H7 (cell line): ENCODE results near the gene FGF8. TPM values are rescaled to one million over a fixed set of nuclear protein-coding genes. Genes with fewer than 3 reads are reported as not detected.
A peak's percentile ranks its signal among the peaks of the same experiment; 100 is the strongest.

Experiments used
- DNase-seq: peaks from one replicate; pipeline ENCODE4 v3.0.0; 2012
- H3K27me3 ChIP-seq: 2 replicates; pipeline ENCODE4 v1.6.0; 2011; ENCODE audit warnings: mild to moderate bottlenecking, low read length; ENCODE audit not compliant: control insufficient read depth, insufficient read depth
- H3K36me3 ChIP-seq: replicated peaks from 2 replicates; pipeline ENCODE4 v1.5.1; 2011; ENCODE audit warnings: low read length; ENCODE audit not compliant: control insufficient read depth, insufficient read depth
- H3K4me3 ChIP-seq: 2 replicates; pipeline ENCODE4 v1.5.1; 2011; ENCODE audit warnings: low read depth, mild to moderate bottlenecking, control low read depth, low read length, moderate library complexity; ENCODE audit not compliant: insufficient read depth
- total RNA-seq: library from RNA; depleted of rRNA; stranded (reverse); fragments of >200 nt; shearing (Covaris generic); gene quantifications from 2 replicates; pipeline ENCODE4 v1.2.3, GENCODE V29; 2014; rRNA removed

FGF8 gene
- total RNA-seq: 43.0 and 59.8 TPM in 2 replicates

GRCh38 chr10:101775273-101776160 lies at the start of gene FGF8:
FGF8 (minus strand) TSS chr10:101776114; CDS start chr10:101775900, 214 bp downstream.
- peak within 1 kb of the TSS; percentile 50 for H3K4me3 ChIP-seq
- peaks cover 49% of the 10 kb centered on the region for H3K27me3 ChIP-seq
- no peaks in the 10 kb centered on the region for H3K36me3 ChIP-seq
- DNase-seq: peak; percentile 80

DNA sequence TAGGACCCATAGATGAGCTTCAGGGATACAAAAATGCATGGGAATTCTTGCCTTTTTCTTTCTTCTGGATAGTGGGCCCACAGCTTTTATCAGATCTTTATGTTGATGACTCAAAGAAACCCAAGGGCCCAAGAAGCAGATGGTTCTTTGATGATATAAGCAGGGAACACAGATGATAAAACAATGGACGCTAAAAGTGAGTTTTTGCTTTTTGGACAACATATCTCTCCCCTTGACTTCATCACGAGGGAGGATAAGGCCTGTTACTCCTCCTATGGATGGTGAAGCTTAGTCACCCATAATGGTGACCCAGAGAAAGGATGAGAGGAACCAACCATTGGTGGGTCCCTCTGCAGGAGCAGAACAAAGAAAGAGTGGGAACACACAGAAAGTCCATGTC lies 48.8 kb upstream of the FGF8 start:
- H3K27me3 ChIP-seq: no peaks in the 10 kb centered on the region; the same call in 1 of the 2 replicates
- DNase-seq: no peak
- no peak overlapping the region for H3K4me3 ChIP-seq
- no peaks in the 10 kb centered on the region for H3K36me3 ChIP-seq

DNA sequence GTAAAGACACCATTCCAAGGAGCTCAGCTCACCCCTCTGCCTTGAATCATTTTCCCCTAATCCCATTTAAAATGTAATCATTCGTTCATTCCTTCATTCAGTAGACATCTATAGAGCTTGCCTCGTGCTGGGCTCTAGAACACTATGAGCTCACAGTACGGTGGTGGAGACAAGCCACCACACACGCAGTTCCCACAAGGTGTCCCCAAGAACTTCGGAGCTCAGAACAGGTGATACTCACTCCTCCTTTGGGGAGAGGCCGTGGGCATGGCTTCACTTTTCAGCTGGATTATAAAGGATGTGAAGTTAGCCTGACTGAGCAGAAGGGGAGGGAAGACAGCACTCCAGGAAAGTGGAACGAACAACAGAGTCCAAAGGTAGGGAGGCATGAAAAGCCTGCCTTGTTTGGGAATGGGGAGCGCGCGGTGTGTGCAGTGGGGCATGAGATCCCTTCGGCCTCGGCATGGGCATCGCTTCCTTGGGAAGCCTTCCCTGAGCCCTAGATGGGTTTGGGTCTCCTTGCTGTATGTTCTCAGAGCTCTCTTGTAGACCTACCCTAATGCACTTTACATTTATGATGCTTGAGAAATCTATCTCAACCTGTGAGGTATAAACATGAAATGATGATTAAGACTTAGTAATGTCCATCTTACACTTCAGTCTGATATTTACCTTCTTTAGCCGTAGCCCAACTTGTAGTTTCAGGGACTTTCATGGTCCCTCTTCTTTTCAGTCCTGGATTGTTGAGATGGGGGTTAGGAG lies 43.1 kb upstream of the FGF8 start:
- no peaks in the 10 kb centered on the region for H3K36me3 ChIP-seq
- peak; percentile 63 for DNase-seq
- H3K4me3 ChIP-seq: peak overlapping the region; percentile 44
- no peaks in the 10 kb centered on the region for H3K27me3 ChIP-seq

- no peaks in the 10 kb centered on the region for H3K36me3 ChIP-seq
- no peaks in the 10 kb centered on the region for H3K27me3 ChIP-seq
- DNase-seq: peak; percentile 97
- H3K4me3 ChIP-seq: peak within 1 kb of the TSS; percentile 100
Measured at GRCh38 chr10:101818119-101818871, 42.4 kb upstream of the FGF8 start, which contains the start of gene OGA. OGA (minus strand) TSS chr10:101818444; CDS start chr10:101818022, 422 bp downstream.

GRCh38 chr10:101817337-101818118 lies 41.6 kb upstream of the FGF8 start:
- peak; percentile 74 for DNase-seq
- peak overlapping the region; percentile 100 for H3K4me3 ChIP-seq
- no peaks in the 10 kb centered on the region for H3K36me3 ChIP-seq
- H3K27me3 ChIP-seq: no peaks in the 10 kb centered on the region

DNA sequence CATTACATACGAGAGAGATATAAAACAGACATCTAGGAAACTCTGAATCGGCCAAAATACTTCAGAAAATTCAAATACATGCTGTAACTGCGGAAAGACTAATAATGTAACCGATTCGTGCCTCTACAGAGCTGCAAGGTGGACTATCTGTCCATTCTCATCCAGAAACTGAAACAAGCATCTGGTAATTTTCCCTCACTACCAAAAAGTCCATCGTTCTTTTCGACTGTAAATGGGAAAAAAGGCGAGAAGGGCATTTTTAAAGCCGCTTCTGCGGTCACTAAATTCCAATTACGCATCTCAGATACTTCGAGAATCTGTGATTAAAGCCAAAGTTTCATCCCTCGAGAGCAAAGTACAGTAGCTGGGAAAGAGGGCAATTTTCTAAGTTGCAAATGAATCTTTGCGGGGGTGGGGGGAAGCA lies 41.0 kb upstream of the FGF8 start:
- Histone ChIP-seq H3K4me3 (peak overlapping the region; percentile 100), H3K36me3 (no peaks in the 10 kb centered on the region), H3K27me3 (no peaks in the 10 kb centered on the region)
- DNase-seq: no peak

DNA sequence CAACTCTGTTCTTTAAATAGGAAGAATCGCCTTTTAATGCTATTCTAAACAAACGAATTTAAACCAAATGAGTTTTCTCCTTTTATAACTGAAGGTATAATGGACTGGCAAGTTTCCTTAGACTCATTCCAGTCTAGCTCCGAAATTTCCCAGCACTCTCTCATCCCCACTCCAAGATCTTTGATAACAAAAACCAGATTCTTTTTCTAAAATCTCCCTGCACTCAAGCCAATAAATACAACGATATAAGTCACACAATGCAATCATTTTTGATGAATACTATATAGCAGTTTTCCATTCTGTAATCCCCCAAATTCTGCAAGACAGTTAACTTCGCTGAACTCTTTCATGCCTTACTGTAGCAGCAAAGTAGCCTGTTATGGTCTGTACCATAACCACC lies 40.5 kb upstream of the FGF8 start:
- H3K36me3 ChIP-seq: no peaks in the 10 kb centered on the region; the same call in 1 of the 2 replicates
- no peaks in the 10 kb centered on the region for H3K27me3 ChIP-seq
- no peak for DNase-seq
- peak overlapping the region; percentile 100 for H3K4me3 ChIP-seq

- no peaks in the 10 kb centered on the region; the same call in 1 of the 2 replicates for H3K36me3 ChIP-seq
- DNase-seq: no peak
- H3K4me3 ChIP-seq: no peak overlapping the region; the same call in 1 of the 2 replicates
- no peaks in the 10 kb centered on the region for H3K27me3 ChIP-seq
Measured at GRCh38 chr10:101814466-101815071, 38.7 kb upstream of the FGF8 start.

- H3K36me3 ChIP-seq: peaks cover 2% of the 10 kb centered on the region
- no peaks in the 10 kb centered on the region for H3K27me3 ChIP-seq
- DNase-seq: no peak
- H3K4me3 ChIP-seq: no peak overlapping the region
Measured at GRCh38 chr10:101812606-101813005, 36.7 kb upstream of the FGF8 start.

DNA sequence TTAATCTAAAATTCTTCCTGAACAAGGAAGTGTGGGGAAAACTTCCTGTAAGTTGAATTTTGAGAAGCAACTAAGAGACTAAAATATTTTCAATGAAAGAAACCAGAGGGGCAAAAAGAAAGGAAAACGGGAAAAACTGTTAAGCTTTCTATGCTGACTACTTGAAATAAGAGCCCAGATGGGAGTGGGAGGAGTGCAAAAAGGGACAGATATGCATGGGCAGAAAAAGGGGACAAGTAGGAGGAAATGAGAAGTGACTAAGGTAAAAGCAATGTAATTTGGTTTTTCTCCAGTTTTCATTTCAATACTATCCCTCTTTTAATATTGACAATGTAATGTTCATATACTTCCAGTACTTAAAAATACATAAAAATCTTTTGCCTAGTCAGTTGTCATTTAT lies 31.2 kb upstream of the FGF8 start:
- Histone ChIP-seq H3K36me3 (peaks cover 22% of the 10 kb centered on the region), H3K27me3 (no peaks in the 10 kb centered on the region), H3K4me3 (no peak overlapping the region)
- DNase-seq: no peak

DNA sequence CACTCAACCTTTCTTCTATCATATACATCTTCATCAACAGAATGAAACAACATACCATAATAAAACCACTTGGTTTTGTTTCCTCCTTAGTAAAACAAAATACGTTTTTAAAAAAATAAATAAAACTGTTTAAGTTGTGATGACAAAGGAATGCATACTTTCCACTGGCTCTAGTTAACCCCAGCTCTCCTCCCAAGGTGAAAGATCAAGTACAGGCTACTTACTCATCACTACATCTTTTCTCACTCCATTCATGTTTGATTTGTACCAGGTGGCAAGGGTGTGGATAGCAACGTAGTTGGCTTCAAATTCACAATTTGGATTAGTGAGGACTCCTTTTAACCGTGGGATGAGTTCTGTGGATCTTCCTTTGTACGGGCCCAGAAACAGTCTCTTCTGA lies 27.6 kb upstream of the FGF8 start:
- Histone ChIP-seq H3K27me3 (no peaks in the 10 kb centered on the region), H3K4me3 (no peak overlapping the region), H3K36me3 (peaks cover 38% of the 10 kb centered on the region)
- DNase-seq: no peak

DNA sequence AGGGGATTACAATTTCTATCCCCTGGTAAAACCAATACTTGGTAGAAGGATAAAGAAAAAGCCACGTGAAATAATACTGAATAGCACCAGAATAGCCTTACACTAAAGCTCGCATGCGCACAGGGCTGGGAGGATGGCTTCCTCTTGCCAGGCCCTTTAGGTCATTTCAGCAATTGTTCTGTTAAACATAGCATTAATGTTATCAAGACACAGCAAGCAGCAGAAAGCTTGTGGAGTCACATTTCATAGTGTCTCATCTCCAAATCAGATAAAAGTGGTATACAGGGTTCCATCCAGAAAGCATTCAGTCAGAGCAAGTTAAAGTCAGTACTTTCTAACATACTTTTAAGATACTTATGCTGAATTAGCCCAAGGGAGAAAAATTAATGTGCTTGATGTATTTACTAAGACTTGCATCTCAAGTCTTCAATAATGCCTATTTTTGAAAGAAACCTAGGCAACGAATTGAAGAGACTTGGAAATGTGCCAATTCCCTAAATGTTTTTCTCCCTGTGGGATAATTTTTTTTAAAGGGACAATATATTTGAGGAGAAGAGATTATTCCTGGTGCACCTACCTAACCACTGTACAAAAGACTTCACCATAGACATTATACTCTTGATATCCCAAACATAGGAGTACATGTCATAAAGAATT lies 21.6 kb upstream of the FGF8 start:
- DNase-seq: no peak
- Histone ChIP-seq H3K4me3 (no peak overlapping the region), H3K27me3 (no peaks in the 10 kb centered on the region), H3K36me3 (peaks cover 39% of the 10 kb centered on the region)

- Histone ChIP-seq H3K36me3 (peaks cover 29% of the 10 kb centered on the region), H3K27me3 (no peaks in the 10 kb centered on the region), H3K4me3 (no peak overlapping the region)
- no peak for DNase-seq
Measured at GRCh38 chr10:101793526-101793925, 17.6 kb upstream of the FGF8 start.
